ENCODE data around the gene PSMB3.

Gene PSMB3

DNA sequence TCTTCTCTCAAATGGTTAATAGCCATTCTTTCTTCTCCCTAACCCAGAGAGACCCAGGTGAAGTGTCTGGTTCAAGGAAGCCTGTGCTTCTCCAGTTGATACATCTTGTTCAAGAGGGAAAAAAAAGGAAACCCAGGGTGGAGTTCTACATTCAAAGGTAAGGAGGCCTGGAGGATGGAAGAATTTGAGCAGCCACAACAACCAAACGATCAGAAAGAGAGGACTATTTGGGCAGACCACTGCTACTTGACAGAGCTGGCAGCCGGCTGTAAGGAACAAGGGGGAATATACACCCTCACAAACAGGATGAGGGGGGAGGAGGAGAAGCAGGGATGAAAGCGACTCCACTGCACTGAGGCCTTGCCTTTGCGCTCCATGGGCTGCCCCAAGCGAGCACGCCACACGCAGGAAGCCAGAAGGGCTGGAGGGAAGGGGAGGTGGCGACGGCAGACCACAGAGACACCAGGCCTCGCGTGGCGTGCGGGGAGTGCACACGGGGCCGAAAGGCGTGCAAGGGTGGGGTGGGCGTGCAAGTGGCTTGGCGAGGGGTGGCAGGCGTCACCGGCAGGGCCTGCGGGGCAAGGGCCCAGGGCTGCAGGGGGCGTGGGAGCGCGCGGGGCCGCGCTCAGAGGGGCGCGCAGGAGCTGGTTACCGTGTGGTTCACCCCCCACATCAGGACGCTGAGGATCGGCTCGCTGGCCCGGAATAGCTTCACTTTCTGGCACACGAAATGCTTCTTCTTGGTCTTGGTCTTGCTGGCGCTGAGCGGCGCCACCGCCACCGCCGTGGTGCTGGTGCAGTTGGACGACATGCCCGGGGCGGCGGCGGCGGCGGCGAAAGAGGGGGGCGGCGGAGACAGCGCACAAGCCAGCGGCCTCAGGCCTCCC is 46.3 kb downstream of the PSMB3 start:
- DNase-seq: peak; percentile 40 to 63

DNA sequence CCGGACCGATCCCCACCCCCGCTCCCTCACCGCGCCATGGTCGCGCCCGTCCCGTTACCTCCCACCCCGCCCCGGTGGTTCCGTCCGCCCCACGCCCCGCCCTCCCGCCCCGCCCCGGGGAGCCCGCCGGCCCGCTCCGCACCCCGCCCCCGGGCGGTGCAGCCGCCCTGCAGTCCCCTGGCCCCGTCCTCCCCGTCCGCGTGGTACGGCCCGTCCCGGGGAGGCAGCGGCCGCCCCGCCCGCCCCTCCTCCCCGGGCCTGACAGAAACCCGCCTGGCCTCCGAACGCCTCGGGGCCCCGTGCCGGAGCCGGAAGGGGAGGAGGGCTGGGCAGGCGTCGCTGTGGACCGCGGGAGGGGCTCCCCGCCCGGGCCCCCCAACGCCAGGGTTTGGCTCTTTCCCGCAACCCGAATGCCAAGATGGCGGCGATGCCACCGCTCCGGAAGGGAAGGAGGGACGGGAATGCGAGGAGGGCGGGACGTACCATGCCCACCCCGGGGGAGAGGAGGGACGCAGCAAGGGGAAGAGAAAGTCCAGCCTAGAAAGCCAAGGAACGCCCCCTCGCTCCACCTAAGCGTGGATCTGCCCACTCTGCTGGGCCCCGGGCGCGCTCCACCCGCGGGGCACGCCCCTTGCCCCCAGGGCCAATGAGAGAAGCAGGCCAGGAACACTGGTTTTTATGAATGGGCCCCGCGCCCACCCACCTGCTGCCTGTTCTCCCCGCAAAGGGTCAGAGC is 47.1 kb downstream of the PSMB3 start, which contains the start of gene PIP4K2B:
Gene PIP4K2B (minus strand): TSS at position 56 of the 736 bp plus-strand sequence. CDS start 132 bp downstream, outside the sequence.
- peak; percentile 97 to 99 for DNase-seq

DNA sequence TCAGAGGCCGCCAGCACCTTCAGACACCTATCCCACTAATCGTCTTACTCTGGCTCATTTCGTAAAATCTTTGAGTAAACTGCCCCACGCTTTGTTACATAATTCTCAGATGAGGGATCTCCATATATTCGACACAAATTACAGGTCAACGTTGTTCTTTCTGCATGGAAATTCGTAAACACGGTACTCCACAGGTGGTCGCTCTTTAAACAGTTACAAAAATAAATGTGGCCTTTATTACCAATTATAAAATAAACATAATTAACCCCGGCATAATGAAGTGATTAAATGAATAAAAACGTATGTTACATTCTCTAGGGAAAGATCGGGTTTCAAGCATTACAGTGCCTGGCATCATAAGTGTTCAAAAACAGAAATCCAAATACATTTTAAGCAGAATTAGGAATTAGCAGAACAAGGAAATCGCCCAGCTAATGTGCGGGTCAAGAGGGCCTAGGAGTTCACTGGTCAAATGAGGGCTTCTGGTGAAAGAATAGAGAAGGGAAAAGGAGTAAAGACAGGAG is 47.8 kb downstream of the PSMB3 start:
- no peak for DNase-seq

DNA sequence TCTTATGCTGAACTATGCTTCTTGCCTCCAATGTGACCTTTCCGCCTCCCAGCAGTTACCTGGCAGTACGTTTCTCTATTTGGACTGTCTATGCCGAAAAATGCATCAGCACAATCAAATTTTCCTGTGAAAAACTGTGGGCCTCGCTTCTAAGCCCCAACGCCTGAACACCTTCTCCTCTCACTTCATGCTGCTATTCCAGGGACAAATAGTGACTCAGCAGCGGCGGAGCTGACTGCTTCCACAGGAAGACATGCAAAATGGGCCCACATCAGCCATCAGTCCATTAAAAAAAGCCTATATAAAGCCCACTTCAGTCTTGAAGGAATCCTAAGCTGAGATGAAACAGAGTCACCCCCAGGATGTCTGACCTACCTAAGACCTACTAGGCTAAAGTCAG is 57.3 kb downstream of the PSMB3 start:
- no peak for DNase-seq
